Measurements from ENCODE around the gene SENP5. TPM values are rescaled to one million over a fixed set of nuclear protein-coding genes. Genes with fewer than 3 reads are reported as not detected.

The SENP5 gene
- total RNA-seq, 1 experiment from 2014 or later = 33.6 TPM

- ChIA-PET CTCF (interaction anchor here (0.6 to 1.6 kb wide), 5 partner anchors 21 to 635 kb away, joined by 3 to 14 read pairs (median 5); partner anchors contain the start of gene NCBP2), POLR2A (interaction anchor here (1.6 kb wide), 1 partner anchor 27 kb away, joined by 3 read pairs; the partner anchor contains the start of gene NCBP2)
- intact Hi-C loops (cut with micrococcal nuclease; ENCODE audit: unreplicated experiment) = loop anchor here (1.0 kb wide), 1 partner anchor 131 kb away; no protein-coding TSS in a partner anchor
- peak overlapping the region; percentile 89 for H3K4me3 ChIP-seq (ENCODE audit: low read depth, low read length)
- TF ChIP-seq CTCF (IDR thresholded peaks at IDR 0.05; ENCODE audit: insufficient read depth in 1 of 2, low read depth in 1 of 2, low read length in 1 of 2, severe bottlenecking in 1 of 2, unreplicated experiment in 1 of 2) = no peak
- no peaks in the 10 kb centered on the region for H3K9me3 Mint-ChIP-seq (ENCODE audit: unreplicated experiment)
- DNase-seq = peak in 1 of 2 experiments; percentile 53
- H3K4me3 Mint-ChIP-seq (ENCODE audit: unreplicated experiment) = peak overlapping the region; percentile 77
- peaks cover 38% of the 10 kb centered on the region for H3K36me3 Mint-ChIP-seq (ENCODE audit: insufficient read depth, unreplicated experiment)
- H3K9me3 ChIP-seq = peaks cover 3% of the 10 kb centered on the region; the same call in 1 of the 2 replicates
- peaks cover 16% of the 10 kb centered on the region for H3K4me1 Mint-ChIP-seq (ENCODE audit: low read depth, unreplicated experiment)
- BruUV-seq (replicated peaks) = no TSS peak
- H3K27ac Mint-ChIP-seq (ENCODE audit: unreplicated experiment) = no peak overlapping the region
- H3K27me3 ChIP-seq (replicated peaks; ENCODE audit: control insufficient read depth, insufficient read depth, low read length) = no peaks in the 10 kb centered on the region
- no peaks in the 10 kb centered on the region for H3K27me3 Mint-ChIP-seq (ENCODE audit: insufficient read depth, unreplicated experiment)
- H3K36me3 ChIP-seq (ENCODE audit: control insufficient read depth, insufficient read depth, low read length) = peaks cover 16% of the 10 kb centered on the region
- peaks cover 10% of the 10 kb centered on the region; the same call in 1 of the 2 replicates for H3K4me1 ChIP-seq
Observed at GRCh38 chr3:196969134-196969659, 101.5 kb downstream of the SENP5 start.

GRCh38 chr3:196969660-196970546 lies 102.2 kb downstream of the SENP5 start:
- Mint-ChIP-seq H3K4me1 (ENCODE audit: low read depth, unreplicated experiment) (peaks cover 16% of the 10 kb centered on the region), H3K9me3 (ENCODE audit: unreplicated experiment) (no peaks in the 10 kb centered on the region), H3K27me3 (ENCODE audit: insufficient read depth, unreplicated experiment) (no peaks in the 10 kb centered on the region), H3K36me3 (ENCODE audit: insufficient read depth, unreplicated experiment) (peaks cover 33% of the 10 kb centered on the region), H3K4me3 (ENCODE audit: unreplicated experiment) (peak overlapping the region; percentile 71), H3K27ac (ENCODE audit: unreplicated experiment) (peak overlapping the region; percentile 70)
- Histone ChIP-seq H3K9me3 (peaks cover 3% of the 10 kb centered on the region; the same call in 1 of the 2 replicates), H3K4me3 (ENCODE audit: low read depth, low read length) (peak overlapping the region; percentile 89), H3K36me3 (ENCODE audit: control insufficient read depth, insufficient read depth, low read length) (peaks cover 14% of the 10 kb centered on the region), H3K4me1 (peaks cover 10% of the 10 kb centered on the region; the same call in 1 of the 2 replicates), H3K27me3 (replicated peaks; ENCODE audit: control insufficient read depth, insufficient read depth, low read length) (no peaks in the 10 kb centered on the region)
- CTCF ChIA-PET = interaction anchor here (0.6 to 1.6 kb wide), 4 partner anchors 21 to 634 kb away, joined by 3 to 14 read pairs (median 8); partner anchors contain the start of gene NCBP2
- DNase-seq = peak in 1 of 2 experiments; percentile 88
- POLR2A ChIA-PET = interaction anchor here (1.6 kb wide), 1 partner anchor 28 kb away, joined by 3 read pairs; the partner anchor contains the start of gene NCBP2
- intact Hi-C loops (cut with micrococcal nuclease; ENCODE audit: unreplicated experiment) = loop anchor here (1.0 kb wide), 2 partner anchors 22 to 132 kb away; no protein-coding TSS in a partner anchor
- TF ChIP-seq CTCF (IDR thresholded peaks at IDR 0.05; ENCODE audit: insufficient read depth in 1 of 2, low read depth in 1 of 2, low read length in 1 of 2, severe bottlenecking in 1 of 2, unreplicated experiment in 1 of 2) = peak; percentile 40 to 89
- BruUV-seq (replicated peaks) = no TSS peak
